Sciatic nerve (tissue), 2 donors: ENCODE results near the gene ARPIN. TPM values are rescaled to one million over a fixed set of nuclear protein-coding genes. Genes with fewer than 3 reads are reported as not detected.
A peak's percentile ranks its signal among the peaks of the same experiment; 100 is the strongest.
"Not testable (repeated sequence)": the region's sequence is repeated elsewhere in the genome, so short reads cannot be mapped to it uniquely, and the experiment has no call there.

Source experiments
- ATAC-seq: fragments of 200-7000 bp; cut with Tn5 transposase; one replicate; pipeline ENCODE4 v1.9.1; 2020; ENCODE audit warnings: mild to moderate bottlenecking, moderate library complexity
- DNase-seq: peaks from one replicate; pipeline ENCODE4 v3.0.0-alpha.2; 2020; ENCODE audit warnings: low spot score
- intact Hi-C: fragments of 100-400 bp; cut with DNase I; formaldehyde crosslinking; loops from one replicate; pipeline ENCODE4 v1.14.2; 2022
- microRNA-seq: library from miRNA; unstranded; fragments of <30 nt; microRNA quantifications from one replicate; pipeline ENCODE4 v1.2.0, GENCODE V29; 2020
- total RNA-seq: library from RNA; stranded (reverse); fragmentation: NEBNext Ultra II Directional; extraction: Animal tissue kit (Norgen Biotek cat#: 25700); gene quantifications from one replicate; pipeline ENCODE4 v1.2.1, GENCODE V29; 2021
- donor health status: DM: no; HTN: no; CAD: no.
- donor health status: DM: no; HTN: no; CAD: no.

ARPIN gene
- total RNA-seq, 1 donor from 2014 or later = 30.1 TPM

DNA sequence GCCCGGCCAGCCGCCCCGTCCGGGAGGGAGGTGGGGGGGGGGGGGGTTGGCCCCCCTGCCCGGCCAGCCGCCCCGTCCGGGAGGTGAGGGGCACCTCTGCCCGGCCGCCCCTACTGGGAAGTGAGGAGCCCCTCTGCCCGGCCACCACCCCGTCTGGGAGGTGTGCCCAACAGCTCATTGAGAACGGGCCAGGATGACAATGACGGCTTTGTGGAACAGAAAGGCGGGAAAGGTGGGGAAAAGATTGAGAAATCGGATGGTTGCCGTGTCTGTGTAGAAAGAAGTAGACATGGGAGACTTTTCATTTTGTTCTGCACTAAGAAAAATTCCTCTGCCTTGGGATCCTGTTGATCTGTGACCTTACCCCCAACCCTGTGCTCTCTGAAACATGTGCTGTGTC lies 57.9 kb downstream of the ARPIN start:
- intact Hi-C loops, DNase-seq, ATAC-seq: not testable (repeated sequence)

DNA sequence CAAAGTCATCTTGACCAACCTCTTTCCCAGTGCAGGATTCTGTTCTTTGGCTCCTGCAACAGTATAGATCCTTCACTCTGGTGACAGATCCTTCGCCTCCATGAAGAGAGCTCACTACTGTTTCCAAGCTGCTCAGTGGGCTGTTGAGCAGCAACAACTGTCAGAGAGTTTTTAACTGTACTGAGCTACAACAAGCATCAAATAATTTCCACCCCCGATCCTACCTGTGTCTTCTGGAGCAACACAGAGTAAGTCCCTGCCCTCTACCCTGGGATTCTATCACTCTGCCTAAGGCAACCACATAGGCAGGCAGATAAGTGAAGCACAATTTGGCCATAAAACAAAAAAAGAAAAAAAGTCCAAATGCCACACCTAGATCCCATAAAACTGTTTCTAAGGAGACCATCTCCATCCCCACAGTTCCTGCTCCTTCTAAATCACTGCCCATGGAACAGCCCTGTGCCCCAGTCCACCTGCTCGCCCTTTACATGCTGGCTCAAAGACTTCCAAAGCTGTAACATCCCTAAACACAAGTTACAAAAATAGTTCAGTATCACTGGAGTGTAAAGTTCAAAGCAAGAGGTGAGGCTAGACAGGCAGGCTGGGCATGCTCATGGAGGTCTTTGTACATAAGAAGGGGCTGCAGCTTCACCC lies 60.3 kb downstream of the ARPIN start:
- intact Hi-C loops = no loop called here
- no peak for ATAC-seq
- no peak for DNase-seq

DNA sequence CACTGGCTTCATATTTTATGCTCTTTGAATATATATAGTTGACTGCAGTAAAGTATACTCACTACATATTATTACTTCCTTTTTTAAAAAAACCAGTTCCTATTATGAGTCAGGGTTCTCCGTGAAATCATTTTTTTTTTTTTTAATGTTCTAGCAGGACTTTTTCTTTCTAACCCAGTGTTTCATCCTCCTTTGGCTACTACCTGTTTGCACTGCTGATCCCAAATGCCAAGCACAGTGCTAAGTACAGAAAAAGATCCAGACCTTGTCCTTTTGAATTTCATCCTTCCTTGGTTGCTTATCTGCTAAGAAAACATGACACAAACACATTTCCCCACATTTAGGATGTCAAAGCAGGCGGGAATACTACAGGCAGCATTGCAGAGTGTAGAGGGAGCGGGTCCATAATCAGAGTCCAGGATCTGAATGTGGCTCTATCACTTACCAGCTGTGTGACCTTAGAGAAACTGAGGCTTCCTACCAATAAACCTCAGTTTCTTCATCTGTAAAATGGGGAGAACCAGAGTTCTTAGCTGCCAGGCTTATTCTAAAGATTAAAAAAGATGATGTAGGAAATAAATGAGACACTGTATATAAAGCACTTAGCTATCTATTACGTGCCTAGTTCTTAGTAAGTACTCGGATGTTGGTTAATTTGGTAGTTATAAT lies 60.9 kb downstream of the ARPIN start:
- DNase-seq (no peak), ATAC-seq (no peak)
- intact Hi-C loops = no loop called here

DNA sequence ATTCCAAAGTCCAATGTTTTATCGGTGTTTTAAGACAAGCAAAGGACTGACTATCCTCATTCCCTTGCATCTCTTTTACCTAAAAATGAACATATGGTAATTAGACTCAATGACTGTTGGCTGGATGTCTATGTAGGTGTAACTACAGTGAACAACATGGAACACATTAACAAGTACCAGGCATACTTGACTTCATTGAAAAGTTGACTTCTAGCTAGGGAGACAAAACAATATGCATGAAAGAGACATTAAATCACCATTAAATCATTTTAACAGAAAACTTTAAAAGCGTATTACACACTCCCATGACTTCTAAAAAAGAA lies 63.8 kb downstream of the ARPIN start:
- ATAC-seq (no peak), DNase-seq (no peak)
- intact Hi-C loops = no loop called here

DNA sequence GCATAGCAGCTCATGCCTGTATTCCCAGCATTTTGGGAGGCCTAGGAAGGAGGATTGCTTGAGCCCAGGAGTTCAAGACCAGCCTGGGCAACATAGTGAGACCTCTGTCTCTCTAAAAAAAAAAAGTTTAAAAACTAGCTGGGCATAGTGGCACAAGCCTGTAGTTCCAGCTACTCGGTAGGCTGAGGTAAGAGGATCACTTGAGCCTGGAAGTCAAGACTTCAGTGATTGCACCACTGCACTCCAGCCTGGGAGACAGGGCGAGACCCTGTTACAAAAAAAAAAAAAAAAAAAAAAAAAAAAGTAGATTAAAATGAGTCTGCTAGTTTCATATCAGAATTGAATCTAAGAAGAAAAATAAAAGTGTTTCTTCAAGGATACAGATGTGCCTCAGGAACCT lies 65.7 kb downstream of the ARPIN start:
- ATAC-seq (no peak), DNase-seq (no peak)
- intact Hi-C loops = no loop called here

DNA sequence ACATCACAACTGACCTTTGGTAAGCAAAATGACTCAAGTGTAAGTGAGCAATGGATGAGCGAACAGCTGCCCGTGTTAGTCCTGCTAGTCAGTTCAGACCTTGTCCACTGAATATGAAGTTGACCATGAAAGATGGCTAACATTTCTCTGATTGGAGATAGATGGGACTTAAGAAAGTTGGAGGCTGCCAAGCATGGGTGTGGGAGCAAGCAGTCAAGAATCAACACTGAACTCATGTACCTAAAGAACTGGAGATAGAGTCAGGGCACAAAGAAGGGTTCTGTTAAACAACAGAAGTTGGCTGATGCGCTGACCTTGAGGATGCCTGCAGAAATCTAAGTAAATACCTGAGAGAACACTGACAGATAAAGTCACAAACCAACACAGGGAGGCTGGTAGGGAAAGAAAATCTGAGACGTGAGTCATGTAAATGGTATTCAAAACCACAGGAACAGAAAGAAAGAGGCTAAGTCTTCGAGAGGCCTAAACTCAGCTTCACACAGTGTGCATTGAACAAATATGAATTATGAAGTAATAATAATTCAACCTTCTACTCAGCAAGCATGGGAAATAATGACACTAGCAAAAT lies 67.4 kb downstream of the ARPIN start:
- ATAC-seq (peak; percentile 50), DNase-seq (no peak)
- intact Hi-C loops = no loop called here

Small RNAs within 50 kb of the gene (microRNA-seq; reads per million reads assigned to microRNA genes)
- gene MIR5009 = not detected
- not detected for gene MIR5094

Other genes starting within 250 kb of the ARPIN start
- 57.4 TPM for gene PLIN1, start 233.6 kb downstream of the ARPIN start, total RNA-seq
- 6.2 TPM for gene PEX11A, start 222.2 kb downstream of the ARPIN start, total RNA-seq
- not detected for gene WDR93, start 222.1 kb downstream of the ARPIN start, total RNA-seq
- gene MESP1, start 161.7 kb downstream of the ARPIN start, total RNA-seq = 2.1 TPM
- gene MESP2, start 136.6 kb downstream of the ARPIN start, total RNA-seq = 0.45 TPM
- 53.7 TPM for gene ANPEP, start 98.1 kb downstream of the ARPIN start, total RNA-seq
- 41.8 TPM for gene AP3S2, start 19.0 kb downstream of the ARPIN start, total RNA-seq
- gene ZNF710, start 88.4 kb upstream of the ARPIN start, total RNA-seq = 20.2 TPM
- gene IDH2, start 189.5 kb upstream of the ARPIN start, total RNA-seq = 18.5 TPM